WTC11 (cell line): ENCODE measurements around the gene IL24.

Experiments
- CREB1 ChIP-seq: sonication (generic); formaldehyde crosslinking; IDR thresholded peaks from 2 replicates; pipeline ENCODE4 v1.8.0; 2023; ENCODE audit warnings: mild to moderate bottlenecking, missing genetic modification reagents
- ESRRA ChIP-seq: sonication (generic); formaldehyde crosslinking; IDR thresholded peaks from 2 replicates; pipeline ENCODE4 v1.8.1; 2022; ENCODE audit warnings: mild to moderate bottlenecking, missing genetic modification reagents, borderline replicate concordance
- MXD4 ChIP-seq: fragments of 250-450 bp; sonication (Bioruptor Pico); IDR thresholded peaks from 2 replicates; pipeline ENCODE4 v1.8.0; 2021; ENCODE audit warnings: mild to moderate bottlenecking, moderate library complexity, borderline replicate concordance
- NFYB ChIP-seq: sonication (generic); formaldehyde crosslinking; conservative IDR thresholded peaks from 2 replicates; pipeline ENCODE4 v1.8.0; 2022; ENCODE audit warnings: low read depth, missing genetic modification reagents
- TF ChIP-seq, protein P1 (sequence below): fragments of 200-600 bp; IDR thresholded peaks from 2 replicates; pipeline ENCODE4 v1.8.0; 2022; ENCODE audit warnings: antibody characterized with exemption
- TF ChIP-seq, protein P2 (sequence below): sonication (generic); formaldehyde crosslinking; IDR thresholded peaks from 2 replicates; pipeline ENCODE4 v1.8.0; 2022; ENCODE audit warnings: mild to moderate bottlenecking, missing genetic modification reagents
- TF ChIP-seq, protein P3 (sequence below): sonication (generic); formaldehyde crosslinking; IDR thresholded peaks from 2 replicates; pipeline ENCODE4 v1.8.0; 2022; ENCODE audit warnings: mild to moderate bottlenecking, missing genetic modification reagents
- TF ChIP-seq, protein P4 (sequence below): fragments of 250-450 bp; sonication (Bioruptor Pico); IDR thresholded peaks from 2 replicates; pipeline ENCODE4 v2.1.2; 2022; ENCODE audit warnings: mild to moderate bottlenecking, moderate library complexity
- TF ChIP-seq, protein P5 (sequence below): sonication (generic); formaldehyde crosslinking; IDR thresholded peaks from 2 replicates; pipeline ENCODE4 v1.8.1; 2022; ENCODE audit warnings: low read depth, missing genetic modification reagents, borderline replicate concordance

DNA sequence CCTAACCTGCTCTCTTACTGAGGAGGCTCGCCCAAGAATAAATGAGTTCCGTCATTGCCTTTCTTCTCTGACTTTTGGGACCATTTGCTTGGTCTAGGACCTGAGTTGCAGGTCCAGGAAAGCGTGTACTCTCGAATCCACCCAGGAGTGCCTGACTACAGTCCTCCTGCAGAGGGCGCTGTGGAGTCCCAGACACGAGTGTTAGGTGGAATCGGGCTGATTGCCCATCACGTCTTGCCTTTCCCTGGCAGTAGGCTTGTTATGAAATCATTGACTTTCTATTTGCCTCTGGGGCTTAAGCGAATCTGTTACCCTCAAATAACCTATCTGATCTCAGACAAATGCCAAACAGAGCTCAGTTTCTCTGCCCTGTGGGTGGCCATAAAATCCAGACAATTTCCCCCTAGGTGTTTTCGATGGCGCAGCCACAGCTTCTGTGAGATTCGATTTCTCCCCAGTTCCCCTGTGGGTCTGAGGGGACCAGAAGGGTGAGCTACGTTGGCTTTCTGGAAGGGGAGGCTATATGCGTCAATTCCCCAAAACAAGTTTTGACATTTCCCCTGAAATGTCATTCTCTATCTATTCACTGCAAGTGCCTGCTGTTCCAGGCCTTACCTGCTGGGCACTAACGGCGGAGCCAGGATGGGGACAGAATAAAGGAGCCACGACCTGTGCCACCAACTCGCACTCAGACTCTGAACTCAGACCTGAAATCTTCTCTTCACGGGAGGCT lies 32.1 kb upstream of the IL24 start, which contains the start of gene IL20:
- no peak for TF ChIP-seq MXD4
- TF ChIP-seq ESRRA (CRISPR knock-in tag): no peak
- TF ChIP-seq, protein P1, sequence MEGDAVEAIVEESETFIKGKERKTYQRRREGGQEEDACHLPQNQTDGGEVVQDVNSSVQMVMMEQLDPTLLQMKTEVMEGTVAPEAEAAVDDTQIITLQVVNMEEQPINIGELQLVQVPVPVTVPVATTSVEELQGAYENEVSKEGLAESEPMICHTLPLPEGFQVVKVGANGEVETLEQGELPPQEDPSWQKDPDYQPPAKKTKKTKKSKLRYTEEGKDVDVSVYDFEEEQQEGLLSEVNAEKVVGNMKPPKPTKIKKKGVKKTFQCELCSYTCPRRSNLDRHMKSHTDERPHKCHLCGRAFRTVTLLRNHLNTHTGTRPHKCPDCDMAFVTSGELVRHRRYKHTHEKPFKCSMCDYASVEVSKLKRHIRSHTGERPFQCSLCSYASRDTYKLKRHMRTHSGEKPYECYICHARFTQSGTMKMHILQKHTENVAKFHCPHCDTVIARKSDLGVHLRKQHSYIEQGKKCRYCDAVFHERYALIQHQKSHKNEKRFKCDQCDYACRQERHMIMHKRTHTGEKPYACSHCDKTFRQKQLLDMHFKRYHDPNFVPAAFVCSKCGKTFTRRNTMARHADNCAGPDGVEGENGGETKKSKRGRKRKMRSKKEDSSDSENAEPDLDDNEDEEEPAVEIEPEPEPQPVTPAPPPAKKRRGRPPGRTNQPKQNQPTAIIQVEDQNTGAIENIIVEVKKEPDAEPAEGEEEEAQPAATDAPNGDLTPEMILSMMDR: peak; percentile 90
- TF ChIP-seq NFYB (CRISPR knock-in tag): no peak
- TF ChIP-seq, protein P2, sequence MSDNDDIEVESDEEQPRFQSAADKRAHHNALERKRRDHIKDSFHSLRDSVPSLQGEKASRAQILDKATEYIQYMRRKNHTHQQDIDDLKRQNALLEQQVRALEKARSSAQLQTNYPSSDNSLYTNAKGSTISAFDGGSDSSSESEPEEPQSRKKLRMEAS (CRISPR knock-in tag): no peak
- no peak for TF ChIP-seq CREB1 (CRISPR knock-in tag)
- TF ChIP-seq, protein P3, sequence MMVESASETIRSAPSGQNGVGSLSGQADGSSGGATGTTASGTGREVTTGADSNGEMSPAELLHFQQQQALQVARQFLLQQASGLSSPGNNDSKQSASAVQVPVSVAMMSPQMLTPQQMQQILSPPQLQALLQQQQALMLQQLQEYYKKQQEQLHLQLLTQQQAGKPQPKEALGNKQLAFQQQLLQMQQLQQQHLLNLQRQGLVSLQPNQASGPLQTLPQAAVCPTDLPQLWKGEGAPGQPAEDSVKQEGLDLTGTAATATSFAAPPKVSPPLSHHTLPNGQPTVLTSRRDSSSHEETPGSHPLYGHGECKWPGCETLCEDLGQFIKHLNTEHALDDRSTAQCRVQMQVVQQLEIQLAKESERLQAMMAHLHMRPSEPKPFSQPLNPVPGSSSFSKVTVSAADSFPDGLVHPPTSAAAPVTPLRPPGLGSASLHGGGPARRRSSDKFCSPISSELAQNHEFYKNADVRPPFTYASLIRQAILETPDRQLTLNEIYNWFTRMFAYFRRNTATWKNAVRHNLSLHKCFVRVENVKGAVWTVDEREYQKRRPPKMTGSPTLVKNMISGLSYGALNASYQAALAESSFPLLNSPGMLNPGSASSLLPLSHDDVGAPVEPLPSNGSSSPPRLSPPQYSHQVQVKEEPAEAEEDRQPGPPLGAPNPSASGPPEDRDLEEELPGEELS (CRISPR knock-in tag): no peak
- TF ChIP-seq, protein P4, sequence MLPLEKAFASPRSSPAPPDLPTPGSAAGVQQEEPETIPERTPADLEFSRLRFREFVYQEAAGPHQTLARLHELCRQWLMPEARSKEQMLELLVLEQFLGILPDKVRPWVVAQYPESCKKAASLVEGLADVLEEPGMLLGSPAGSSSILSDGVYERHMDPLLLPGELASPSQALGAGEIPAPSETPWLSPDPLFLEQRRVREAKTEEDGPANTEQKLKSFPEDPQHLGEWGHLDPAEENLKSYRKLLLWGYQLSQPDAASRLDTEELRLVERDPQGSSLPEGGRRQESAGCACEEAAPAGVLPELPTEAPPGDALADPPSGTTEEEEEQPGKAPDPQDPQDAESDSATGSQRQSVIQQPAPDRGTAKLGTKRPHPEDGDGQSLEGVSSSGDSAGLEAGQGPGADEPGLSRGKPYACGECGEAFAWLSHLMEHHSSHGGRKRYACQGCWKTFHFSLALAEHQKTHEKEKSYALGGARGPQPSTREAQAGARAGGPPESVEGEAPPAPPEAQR (CRISPR knock-in tag): no peak
- TF ChIP-seq, protein P5, sequence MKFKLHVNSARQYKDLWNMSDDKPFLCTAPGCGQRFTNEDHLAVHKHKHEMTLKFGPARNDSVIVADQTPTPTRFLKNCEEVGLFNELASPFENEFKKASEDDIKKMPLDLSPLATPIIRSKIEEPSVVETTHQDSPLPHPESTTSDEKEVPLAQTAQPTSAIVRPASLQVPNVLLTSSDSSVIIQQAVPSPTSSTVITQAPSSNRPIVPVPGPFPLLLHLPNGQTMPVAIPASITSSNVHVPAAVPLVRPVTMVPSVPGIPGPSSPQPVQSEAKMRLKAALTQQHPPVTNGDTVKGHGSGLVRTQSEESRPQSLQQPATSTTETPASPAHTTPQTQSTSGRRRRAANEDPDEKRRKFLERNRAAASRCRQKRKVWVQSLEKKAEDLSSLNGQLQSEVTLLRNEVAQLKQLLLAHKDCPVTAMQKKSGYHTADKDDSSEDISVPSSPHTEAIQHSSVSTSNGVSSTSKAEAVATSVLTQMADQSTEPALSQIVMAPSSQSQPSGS (CRISPR knock-in tag): no peak
